NCI-H2196 treated with DMSO at 0.1 percent for 48 hours (cell line): Measurements from ENCODE around the gene HNRNPA1L2.
"Not testable (repeated sequence)": the region's sequence is repeated elsewhere in the genome, so short reads cannot be mapped to it uniquely, and the experiment has no call there.

ENCODE experiments used
- DNase-seq: peaks from one replicate; lab custom pipeline; 2025; ENCODE audit not compliant: unreplicated experiment; lab: John Stamatoyannopoulos, UW

Gene HNRNPA1L2

DNA sequence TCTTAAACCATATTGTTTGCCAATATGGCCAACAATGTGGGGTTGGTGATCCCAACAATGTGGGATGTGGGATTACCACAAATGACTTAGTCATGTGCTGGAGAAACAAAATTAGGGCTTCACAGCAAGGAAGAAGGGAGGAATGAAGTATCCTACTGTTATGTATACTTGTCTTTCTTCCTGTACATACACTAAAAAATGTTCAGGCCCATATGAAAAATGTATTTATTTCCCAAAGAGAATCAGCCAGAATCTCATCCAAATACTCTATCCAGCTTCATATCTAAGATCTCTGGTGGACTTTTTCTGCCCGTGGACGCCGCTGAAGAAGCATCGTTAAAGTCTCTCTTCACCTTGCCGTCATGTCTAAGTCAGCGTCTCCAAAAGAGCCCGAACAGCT is at the start of gene HNRNPA1L2:
TSS of gene HNRNPA1L2 (plus strand) at position 301 of the 400 bp plus-strand sequence. CDS start at position 363, 62 bp downstream.
- no peak for DNase-seq

DNA sequence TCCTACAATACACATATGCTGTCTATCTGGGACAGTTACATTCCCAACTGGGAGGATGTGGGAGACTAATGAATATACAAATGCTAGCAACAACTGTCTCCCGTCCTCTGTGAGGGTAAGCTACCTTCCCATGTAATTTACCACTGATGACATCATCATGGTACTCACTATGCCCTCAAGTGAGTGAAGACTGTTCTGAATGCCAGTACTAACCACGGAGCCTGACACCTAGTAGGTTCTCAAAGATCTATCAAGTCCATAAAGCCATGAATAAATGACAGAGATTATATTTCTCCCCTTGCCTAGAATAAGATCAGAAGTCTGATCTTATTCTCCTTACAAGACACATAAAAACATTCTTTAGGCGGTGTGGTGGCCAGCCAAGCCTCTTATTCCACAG is 49.1 kb upstream of the HNRNPA1L2 start:
- DNase-seq, result not testable (repeated sequence)

DNA sequence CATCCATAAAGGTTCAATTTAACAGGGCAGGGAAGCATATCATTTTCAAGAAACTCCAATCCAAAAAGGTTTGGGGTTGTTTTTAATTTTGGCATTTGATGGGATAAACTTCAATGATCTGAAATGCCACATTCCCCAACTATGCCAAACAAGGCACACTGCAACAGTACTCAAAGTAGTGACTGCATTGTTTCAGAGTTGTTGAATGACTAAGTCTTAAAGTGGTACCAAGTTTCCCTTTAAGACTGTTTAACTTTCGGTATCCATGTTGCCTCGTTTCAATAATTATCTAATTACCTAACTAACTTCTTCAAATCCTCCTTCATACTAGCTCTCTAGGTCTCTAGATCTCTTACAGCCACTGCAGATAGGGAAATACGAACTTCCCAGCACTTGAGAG is 48.4 kb upstream of the HNRNPA1L2 start:
- DNase-seq, result not testable (repeated sequence)

DNA sequence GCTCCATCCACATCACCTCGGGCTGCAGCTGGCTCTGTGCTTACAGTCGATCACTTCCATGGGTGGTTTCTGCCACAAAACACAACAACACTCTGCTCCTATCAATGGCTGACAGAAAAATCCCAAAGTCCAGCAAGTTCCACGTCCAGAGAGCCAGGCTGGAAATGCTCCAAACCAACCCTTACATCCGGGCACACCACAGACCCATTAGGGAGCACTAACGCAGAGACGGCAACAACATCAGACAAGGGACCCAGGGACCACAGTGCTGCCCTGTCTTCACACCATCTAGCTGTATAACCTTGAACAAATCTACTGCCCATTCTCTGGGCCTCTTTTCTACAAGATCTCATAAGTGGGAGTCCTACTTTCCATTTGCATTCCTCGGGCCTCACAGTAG is 47.9 kb upstream of the HNRNPA1L2 start:
- DNase-seq, result not testable (repeated sequence)

DNA sequence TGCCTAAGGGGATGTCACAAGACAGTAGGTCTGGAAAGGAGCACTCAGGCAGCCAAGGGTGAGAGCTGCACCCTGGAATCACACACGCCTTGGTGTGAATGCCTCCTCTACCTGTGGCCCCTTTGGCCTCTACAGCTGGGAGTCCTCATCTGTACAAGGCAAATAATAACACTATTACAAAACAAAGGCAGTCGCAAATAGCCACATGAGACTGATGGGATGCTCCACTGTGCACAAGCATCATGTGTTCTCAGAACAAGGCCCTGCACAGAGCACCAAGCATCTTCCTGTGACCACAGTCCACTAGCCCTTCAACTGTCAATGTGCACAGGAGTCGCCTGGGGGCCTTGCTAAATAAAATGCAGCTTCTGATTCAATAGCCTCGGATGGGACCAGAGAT is 44.6 kb upstream of the HNRNPA1L2 start:
- DNase-seq, result no peak

DNA sequence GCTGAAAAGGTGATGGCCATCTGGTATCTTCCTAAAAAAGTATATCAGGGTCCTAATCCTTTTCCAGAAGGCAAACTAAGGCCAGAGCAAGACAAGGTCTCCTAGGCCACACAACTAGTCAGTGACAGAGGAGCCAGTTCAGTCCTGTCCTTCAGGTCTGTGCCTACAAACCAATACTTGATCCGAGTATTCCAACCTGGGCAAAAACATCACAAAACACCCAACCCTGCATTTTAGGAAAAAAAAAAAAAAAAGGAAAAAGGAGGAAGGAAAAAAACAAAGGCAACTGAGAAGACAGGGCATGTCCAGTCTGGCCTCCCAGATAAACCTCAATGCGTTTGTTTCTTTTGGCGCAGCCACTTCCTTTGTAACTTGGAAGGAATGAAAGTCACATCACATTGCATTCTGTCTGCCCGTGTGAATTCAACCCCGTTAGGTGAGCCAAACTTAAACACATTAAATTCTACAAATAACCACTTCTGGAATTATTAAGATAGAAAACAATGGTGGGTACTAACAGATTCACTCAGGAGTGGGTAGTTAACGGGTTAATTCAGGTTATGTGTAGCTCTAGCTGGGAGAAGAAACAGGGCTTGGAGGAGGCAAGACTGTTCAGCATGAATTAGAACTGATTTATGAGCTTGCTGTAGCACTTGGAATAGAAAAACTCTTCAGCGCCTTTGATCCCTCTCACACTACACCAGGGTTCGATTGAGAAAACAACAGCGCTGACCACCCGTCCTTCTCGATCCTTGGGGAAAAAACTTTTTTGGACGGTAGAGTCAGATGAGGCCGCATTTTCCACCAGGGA is 43.0 kb upstream of the HNRNPA1L2 start:
- DNase-seq, result no peak

DNA sequence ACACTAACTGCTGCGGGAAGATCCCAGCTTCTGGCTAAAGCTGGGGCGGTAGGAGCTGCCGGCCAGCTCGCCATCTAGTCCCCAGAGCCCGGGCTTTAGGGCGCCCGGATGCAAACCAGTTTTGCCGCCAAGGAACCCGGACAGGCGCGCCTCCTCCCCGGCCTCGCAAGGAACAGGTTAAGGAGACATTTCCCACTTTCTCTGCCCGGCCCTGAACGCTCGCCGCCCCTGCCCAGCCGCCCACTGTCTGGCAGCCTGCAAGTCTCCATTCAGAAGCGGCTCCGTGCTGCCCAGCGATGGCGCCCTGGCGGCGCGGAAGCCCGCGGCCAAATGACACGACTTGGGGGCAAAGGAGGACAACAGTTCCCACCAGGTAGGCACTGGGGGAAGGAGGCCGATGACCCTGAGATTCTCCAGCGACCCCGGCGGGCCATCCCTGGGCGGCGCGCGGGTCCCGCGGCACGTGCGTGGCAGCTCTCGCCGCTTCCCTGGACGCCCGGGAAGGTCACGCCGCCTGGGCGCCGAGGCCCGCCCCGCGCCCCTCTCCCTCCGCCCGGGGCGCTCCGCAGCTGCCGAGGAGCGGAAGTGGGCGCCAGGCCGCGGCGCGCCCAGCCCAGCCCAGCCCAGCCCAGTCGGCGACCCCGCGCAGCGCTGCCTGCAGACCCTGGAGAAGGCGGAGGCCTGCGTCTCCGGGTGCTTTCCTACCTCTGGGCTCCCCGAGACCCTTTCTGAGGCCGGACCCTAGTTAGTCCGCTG is 42.2 kb upstream of the HNRNPA1L2 start:
- DNase-seq, result no peak

DNA sequence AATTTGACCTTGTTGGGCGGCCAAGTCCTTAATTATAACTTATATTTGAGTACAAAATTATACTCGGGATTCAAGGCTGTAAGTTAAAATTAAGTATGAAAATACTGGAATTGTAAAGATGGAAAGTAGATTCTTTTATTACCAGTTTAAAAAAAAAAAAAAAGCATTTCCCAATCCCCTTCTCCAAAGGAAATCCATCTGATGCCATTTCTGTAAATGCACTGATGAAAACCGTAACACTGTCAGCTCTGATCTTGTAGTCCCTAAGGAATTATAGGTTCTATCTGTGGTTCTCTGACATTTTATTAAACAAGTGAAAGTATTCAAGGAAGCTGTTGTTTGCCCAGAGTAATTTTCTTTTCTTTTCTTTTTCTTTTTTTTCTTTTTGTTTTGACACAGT is 41.6 kb upstream of the HNRNPA1L2 start:
- no peak for DNase-seq

DNA sequence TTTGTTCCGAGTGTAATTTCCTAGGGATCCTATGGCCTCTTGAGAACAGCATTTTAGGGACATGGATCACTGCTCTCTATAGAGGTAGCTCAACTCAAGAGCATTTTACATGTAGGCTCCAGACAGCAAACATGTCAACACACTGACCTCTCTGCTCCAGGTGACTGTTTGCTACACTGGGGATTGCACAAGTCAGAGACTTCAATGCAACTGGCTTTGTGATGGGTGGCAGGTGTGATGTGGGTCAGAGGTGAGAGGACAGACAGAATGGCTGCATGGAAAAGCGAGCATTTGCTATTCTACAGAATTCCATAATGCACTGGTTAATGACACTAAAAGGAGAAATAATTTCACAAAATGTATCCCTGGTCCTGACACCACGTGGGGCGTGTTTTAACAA is 38.9 kb upstream of the HNRNPA1L2 start:
- not testable (repeated sequence) for DNase-seq

DNA sequence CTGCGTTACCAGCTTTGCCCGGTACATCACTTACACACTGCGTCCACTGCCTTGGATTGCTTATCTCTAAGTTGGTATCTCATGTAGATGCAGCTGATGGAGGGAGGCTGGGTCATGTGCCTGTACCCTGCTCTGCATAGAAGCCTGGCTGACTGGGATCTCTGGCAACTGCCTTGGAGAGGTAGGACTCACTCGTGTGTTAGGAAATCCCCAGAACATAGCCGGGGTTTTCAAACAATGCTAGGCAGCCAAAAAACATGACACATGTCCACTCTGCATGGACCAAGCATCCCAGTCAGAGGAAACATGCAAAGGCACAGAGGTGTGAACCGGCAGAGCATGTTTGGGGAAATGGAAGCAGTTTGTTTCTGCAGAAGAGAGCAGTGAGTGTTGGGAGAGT is 36.1 kb upstream of the HNRNPA1L2 start:
- not testable (repeated sequence) for DNase-seq

DNA sequence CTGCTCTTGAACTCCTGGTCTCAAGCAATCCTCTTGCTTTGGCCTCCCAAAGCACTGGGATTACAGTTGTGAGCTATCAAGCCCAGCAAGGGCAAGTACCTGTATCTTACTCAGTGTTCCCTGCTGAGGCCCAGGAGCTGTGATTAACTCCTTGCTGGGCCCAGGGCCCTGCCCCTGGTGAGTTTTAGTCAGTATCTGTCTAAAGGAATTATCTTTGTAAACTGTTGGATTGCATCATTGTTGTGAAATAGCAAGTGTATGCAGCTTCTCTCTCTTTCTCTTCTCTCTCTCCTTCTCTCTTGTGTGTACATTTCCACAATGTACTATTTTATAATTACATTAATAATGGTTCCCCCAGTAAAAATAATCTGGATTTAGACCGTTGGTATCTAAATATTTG is 35.4 kb upstream of the HNRNPA1L2 start:
- not testable (repeated sequence) for DNase-seq

DNA sequence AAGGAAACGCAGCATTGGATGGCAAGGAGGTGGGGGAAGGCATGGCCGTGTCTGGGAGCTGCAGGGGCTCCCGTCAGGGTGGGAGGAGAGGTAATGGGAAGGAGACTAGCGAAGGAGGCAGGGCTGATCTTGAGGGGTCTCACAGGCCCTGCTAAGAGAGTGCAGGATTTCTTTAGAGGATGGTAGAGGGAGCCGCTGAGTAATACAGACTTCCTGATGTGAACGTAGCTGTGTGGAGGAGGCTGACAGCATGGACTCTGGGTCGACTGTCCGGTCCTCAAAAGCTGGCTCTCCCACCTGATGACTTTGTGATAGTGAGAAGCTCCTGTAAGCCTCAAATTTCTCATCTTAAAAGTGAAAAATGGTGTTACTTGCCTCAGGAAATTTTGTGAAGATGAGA is 34.0 kb upstream of the HNRNPA1L2 start:
- DNase-seq, result not testable (repeated sequence)

DNA sequence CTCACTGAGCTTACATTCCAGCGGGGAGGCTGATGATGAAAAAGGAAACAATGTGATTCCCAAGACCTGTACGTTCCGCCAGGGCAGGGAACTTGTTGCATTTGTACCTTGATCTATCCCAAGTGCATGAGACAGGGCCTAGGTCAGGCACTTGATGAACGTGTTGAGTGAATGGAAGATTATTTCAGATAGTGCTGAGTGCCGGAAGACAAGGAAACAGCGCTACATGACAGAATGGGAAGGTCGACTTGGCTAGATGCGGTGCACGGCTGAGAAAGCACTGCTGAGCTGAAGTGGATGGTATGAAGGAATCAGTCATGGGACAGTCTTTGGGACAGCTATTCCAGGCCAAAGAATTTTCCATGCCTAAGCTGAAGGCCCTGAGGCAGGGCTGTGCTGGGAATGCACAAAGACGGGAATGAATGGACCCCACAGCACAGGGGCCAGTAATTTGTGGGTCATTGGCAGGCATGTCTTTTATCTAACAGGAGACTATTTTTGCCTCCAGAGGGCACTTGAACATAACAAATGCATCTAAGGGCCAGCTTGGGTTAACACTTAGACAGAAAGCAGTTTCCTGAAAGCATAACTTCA is 33.1 kb upstream of the HNRNPA1L2 start:
- not testable (repeated sequence) for DNase-seq

DNA sequence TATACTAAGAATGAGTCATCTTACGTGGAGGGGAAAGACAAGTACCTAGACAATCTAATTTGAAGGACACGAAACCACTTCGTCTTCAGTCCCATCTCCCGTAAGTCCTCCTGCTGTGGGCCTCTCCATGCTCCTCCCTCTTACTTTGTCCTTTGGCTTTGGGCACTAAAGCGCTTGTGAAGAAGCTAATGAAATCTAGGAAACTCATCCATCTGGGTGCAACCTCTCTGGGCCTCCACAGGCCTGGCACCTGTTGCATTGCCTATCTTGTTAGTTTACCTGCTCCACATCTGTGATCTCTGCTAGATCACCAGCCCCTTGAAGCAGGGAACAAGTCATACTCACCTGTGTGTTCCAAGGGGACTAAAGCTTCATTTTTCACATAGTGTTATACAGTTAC is 32.1 kb upstream of the HNRNPA1L2 start:
- not testable (repeated sequence) for DNase-seq

DNA sequence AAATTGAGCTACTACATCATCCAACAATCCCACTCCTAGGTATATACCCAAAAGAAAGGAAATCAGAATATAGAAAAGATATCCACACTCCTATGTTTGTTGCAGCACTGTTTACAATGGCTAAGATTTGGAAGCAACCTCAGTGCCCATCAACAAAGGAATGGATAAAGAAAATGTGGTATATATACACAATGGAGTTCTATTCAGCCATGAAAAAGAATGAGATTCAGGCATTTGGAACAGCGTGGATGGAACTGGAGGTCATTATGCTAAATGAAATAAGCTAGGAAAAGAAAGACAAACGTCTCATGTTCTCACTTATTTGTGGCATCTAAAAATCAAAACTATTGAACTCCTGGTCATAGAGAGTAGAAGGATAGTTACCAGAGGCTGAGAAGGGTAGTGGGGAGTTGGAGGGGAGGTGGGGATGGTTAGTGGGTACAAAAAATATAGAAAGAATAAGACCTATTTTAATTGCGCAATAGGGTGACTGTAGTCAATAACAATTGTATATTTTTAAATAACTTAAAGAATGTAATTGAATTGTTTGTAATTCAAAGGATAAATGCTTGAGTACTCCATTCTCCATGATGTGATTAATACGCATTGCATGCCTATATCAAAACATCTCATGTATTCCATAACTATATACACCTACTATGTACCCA is 27.0 kb upstream of the HNRNPA1L2 start:
- no peak for DNase-seq

DNA sequence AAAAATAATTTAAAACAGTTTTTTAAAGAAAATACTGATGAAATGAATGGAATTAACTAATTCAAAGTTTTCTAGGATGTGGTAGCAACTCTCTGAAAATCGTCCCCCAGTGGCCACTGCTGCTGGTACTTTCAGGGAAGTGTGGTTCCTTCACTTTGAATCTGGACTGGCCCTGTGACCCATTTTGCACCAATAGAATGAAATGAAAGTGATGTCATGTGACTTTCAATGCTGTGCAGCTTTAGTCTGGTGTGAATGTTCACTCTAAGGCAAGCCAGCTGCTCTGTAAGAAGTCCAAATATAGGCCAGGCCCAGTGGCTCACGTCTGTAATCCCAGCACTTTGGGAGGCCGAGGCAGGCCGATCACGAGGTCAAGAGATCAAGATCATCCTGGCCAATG is 26.4 kb upstream of the HNRNPA1L2 start:
- DNase-seq, result no peak

DNA sequence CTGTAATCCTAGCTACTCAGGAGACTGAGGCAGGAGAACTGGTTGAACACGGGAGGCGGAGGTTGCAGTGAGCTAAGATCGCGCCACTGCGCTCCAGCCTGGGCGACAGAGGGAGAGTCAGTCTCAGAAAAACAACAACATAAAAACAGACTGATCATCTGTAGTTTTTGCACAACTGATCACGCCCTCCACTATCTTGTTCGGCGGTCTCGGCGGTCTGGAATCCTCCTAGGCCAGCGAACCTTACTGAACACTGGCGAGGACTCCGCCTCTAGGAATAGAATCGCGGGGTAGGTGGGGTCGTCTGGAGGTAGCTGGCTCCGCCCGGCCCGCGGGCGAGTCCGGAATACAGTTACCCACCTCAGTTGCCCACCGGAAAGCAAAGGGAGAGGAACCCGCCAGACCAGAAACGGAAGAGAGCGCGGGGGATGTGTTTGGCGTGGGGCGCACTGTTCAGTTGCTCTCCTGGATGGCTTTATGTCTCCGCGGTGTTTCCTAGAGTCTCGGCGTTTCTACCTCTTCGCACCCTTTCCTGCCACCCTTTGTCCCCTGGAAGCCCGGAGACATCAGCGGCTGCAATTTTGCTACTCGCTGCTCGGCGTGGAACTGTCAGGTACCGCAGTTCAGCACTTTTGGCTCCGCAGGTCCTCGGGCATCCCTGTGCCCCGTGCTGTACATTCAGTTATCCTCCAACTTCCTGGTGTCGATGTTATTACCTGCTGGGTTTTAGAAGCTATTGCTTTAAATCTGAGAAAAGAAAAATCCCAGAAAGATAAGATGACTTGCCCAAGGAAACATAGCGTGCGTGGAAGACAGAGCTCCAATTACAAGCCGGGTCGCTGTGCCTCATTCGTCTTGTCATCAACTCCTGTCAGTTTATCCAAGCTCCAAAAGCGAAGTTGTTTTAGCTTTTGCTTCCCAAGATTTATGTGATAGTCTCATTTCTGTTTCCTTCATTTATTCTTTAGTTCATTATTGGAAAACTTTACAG is 24.9 kb upstream of the HNRNPA1L2 start:
- peak; percentile 44 for DNase-seq

DNA sequence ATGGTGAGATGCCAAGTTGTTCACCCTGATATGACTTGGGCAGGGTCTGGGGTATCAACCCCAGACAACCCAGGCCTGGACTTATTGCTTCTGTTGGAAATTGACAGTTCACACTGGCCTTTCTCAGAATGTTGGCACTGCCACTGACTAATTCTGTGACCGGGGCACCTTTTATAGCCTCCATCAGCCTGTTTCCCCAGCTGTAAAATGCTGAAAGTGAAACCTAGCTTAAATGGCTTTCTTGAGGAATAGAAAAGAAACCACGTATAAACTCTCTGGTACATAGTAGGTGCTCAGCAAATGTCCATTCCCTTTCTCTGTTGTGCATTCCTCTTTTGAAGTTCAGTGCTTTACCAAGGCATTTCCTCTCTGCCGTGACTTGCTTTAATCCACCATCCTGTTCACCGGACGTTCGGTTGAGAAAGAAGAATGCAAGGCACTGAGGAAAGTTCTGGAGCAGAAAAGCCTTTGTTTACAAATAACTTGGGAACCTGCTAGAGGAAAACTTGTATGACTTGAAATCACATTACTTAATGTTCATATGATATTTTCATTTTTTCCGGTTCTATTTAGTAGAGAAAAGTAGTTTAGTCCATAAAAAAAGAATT is 11.0 kb upstream of the HNRNPA1L2 start:
- not testable (repeated sequence) for DNase-seq

DNA sequence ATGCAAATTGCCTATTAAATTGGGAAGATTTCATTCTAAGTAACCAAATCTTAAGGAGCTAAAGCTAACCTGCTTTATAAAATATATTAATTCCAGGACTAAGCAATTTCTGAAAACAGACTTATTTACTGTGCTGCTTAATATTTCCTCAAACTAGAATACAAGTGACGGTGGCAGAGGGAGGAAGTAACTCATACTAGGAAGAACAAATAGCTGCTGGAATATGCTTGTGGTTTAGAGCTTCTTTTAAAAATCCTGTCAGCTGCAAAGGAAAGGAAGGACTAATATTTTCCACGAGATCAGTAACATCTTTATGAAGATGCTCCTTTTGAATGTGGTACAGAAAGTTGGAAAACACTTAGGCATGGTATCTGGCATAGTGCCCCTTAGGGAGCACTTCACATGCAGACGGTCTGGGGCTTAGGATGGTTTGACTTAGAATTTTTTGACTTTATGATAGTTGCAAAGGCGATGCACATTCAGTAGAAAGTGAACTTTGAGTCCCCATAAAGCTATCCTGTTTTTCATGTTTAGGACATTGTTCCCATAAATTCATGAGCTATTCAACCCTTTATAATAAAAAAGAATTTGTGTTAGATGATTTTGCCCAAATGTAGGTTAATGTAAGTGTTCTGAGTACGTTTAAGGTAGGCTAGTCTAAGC is 3.4 kb upstream of the HNRNPA1L2 start:
- DNase-seq, result no peak
